ENCODE data around the gene VOPP1. TPM values are rescaled to one million over a fixed set of nuclear protein-coding genes. Genes with fewer than 3 reads are reported as not detected.
"Not testable (repeated sequence)": the region's sequence is repeated elsewhere in the genome, so short reads cannot be mapped to it uniquely, and the experiment has no call there.

The VOPP1 gene
- total RNA-seq, 2 experiments from 2014 or later, result 32.6 to 34.7 TPM

DNA sequence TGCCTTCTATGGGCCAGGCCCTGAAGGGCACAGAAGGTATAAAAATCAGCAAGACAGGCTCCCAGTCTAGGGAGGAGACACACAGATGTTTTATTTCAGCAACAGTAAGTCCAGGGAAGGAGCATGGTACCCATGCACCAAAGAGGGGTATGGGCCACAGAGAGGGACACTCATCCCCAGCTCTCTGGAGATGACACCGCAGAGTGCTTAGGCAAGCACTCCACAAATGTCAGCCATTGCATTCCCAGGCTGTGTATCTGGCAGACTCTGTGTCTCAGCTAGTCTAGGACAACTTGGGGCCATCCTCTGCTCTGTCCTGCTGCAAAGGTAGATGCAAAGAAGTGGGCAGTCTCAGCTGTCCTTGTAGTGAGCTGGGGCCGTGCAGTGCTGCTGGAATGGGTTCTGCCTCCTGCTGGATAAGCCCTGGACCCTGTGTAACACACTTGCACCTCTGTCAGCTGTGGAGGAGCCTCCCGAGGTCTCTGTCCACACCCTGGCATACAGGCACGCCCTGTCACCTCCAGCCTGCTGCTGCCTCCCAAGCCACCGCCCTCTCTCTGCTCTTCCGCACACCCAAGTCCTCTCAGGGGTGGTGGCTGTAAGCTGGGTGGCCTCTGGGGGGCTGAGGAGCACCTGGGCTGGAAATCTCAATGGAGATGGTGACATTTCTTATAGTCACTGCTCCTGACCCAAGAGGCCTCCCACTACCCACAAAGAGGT, 57.6 kb downstream of the VOPP1 start:
- DNase-seq (no peak), ATAC-seq (no peak)
- H3K4me3 Mint-ChIP-seq, result no peak overlapping the region
- TF ChIP-seq, protein P1, sequence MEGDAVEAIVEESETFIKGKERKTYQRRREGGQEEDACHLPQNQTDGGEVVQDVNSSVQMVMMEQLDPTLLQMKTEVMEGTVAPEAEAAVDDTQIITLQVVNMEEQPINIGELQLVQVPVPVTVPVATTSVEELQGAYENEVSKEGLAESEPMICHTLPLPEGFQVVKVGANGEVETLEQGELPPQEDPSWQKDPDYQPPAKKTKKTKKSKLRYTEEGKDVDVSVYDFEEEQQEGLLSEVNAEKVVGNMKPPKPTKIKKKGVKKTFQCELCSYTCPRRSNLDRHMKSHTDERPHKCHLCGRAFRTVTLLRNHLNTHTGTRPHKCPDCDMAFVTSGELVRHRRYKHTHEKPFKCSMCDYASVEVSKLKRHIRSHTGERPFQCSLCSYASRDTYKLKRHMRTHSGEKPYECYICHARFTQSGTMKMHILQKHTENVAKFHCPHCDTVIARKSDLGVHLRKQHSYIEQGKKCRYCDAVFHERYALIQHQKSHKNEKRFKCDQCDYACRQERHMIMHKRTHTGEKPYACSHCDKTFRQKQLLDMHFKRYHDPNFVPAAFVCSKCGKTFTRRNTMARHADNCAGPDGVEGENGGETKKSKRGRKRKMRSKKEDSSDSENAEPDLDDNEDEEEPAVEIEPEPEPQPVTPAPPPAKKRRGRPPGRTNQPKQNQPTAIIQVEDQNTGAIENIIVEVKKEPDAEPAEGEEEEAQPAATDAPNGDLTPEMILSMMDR (IDR thresholded peaks at IDR 0.05), result no peak
- POLR2A ChIA-PET, result interaction anchor here (0.6 to 1.0 kb wide), 2 partner anchors 16 to 19 kb away, joined by 3 read pairs; no protein-coding TSS in a partner anchor
- intact Hi-C loops (cut with micrococcal nuclease), result no loop called here
- CTCF ChIA-PET, result interaction anchor here (1.1 to 2.7 kb wide), 4 partner anchors 8 to 69 kb away, joined by 3 to 7 read pairs (median 4); no protein-coding TSS in a partner anchor
- H3K27me3 Mint-ChIP-seq, result no peaks in the 10 kb centered on the region
- H3K36me3 Mint-ChIP-seq (ENCODE audit: low read depth), result peaks cover 19% of the 10 kb centered on the region
- H3K9me3 Mint-ChIP-seq, result no peaks in the 10 kb centered on the region
- H3K27ac Mint-ChIP-seq, result no peak overlapping the region
- peaks cover 39% of the 10 kb centered on the region for H3K4me1 Mint-ChIP-seq (ENCODE audit: low read depth)

DNA sequence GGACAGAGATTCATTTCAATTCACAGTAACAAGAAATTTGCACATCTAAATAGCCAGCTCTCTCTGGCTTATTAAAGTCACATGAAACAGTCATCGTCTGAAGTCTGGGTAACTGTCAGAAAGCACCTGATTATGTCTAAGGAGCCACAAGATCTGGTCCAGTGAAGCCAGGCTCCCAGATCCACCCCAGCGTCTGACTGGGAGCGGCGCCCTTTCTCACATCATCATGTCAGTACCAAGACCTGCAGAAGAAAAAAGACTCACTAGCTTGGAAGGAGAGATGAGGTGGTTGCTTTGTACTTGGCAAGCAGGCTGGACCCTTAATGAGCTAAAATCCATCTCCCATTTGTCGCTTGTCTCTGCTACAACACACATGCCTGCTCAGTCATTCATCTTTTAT, 58.4 kb downstream of the VOPP1 start:
- ChIA-PET CTCF (interaction anchor here (1.1 kb wide), 1 partner anchor 68 kb away, joined by 3 read pairs; no protein-coding TSS in a partner anchor), POLR2A (no interaction called here)
- Mint-ChIP-seq H3K36me3 (ENCODE audit: low read depth) (peaks cover 15% of the 10 kb centered on the region), H3K27ac (no peak overlapping the region), H3K4me1 (ENCODE audit: low read depth) (peaks cover 46% of the 10 kb centered on the region), H3K27me3 (no peaks in the 10 kb centered on the region), H3K4me3 (no peak overlapping the region), H3K9me3 (no peaks in the 10 kb centered on the region)
- ATAC-seq, result no peak
- DNase-seq, result no peak
- intact Hi-C loops (cut with micrococcal nuclease), result no loop called here
- TF ChIP-seq, protein P1 (IDR thresholded peaks at IDR 0.05), result no peak

DNA sequence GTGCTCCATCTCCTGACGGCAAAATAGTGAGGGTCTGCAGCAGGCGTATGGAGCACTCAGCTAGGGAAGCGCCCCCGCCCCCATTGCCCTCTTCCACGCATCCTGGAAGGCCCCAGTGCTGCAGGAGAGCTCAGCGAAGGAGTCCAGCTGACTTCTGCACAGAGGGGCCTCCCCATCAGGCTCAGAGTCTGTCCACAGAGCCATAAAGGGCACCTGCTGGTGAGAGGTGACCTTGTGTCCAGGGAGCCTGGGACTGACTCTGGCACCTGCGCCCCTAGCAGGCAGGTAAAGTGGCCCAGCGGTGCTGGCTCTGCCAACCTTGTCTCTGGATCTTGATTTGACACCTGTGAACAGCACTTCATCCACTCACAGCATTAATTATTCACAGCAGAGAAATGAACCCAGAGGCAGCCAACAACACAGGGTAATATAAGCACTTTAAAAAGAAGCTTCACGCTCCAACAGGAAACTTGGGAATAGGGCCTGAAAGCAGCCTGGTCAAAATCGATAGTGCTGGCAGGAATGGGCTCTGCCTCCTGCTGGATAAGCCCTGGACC, 59.6 kb downstream of the VOPP1 start:
- DNase-seq, result no peak
- CTCF ChIA-PET, result no interaction called here

DNA sequence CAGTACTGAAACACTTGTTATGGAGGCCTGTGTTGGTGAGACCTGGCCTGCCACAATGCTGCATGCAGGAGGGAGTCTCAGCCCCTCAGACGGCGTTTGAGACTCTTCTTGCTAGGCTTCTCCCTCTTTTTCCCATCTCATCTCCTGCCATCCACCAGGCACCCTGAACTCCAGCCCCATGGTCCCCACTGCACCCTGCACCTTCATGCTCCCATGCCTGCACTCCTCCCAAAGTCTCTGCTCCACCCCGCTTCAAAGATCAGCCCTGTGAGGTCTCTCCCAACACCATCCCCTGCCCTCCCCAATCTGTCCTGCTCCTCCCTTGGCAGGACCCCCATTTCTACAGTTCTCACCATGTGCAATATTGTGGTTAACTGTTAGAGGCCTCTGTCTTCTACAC, 61.7 kb downstream of the VOPP1 start:
- no peak for DNase-seq
- TF ChIP-seq, protein P1 (IDR thresholded peaks at IDR 0.05), result no peak
- intact Hi-C loops (cut with micrococcal nuclease), result no loop called here
- ChIA-PET CTCF (no interaction called here), POLR2A (no interaction called here)
- no peak overlapping the region for H3K27ac Mint-ChIP-seq
- no peaks in the 10 kb centered on the region for H3K9me3 Mint-ChIP-seq
- H3K4me1 Mint-ChIP-seq (ENCODE audit: low read depth), result peaks cover 48% of the 10 kb centered on the region
- no peak overlapping the region for H3K4me3 Mint-ChIP-seq
- no peak for ATAC-seq
- H3K36me3 Mint-ChIP-seq (ENCODE audit: low read depth), result peaks cover 9% of the 10 kb centered on the region
- H3K27me3 Mint-ChIP-seq, result no peaks in the 10 kb centered on the region

More for the DNA sequence above, 59.6 kb downstream of the VOPP1 start:
- intact Hi-C loops (cut with micrococcal nuclease), result no loop called here
- TF ChIP-seq, protein P1 (IDR thresholded peaks at IDR 0.05), result no peak
- peaks cover 6% of the 10 kb centered on the region for H3K36me3 Mint-ChIP-seq (ENCODE audit: low read depth)
- H3K27ac Mint-ChIP-seq, result no peak overlapping the region
- ATAC-seq, result no peak
- peaks cover 50% of the 10 kb centered on the region for H3K4me1 Mint-ChIP-seq (ENCODE audit: low read depth)
- H3K27me3 Mint-ChIP-seq, result no peaks in the 10 kb centered on the region
- POLR2A ChIA-PET, result no interaction called here
- H3K4me3 Mint-ChIP-seq, result no peak overlapping the region
- no peaks in the 10 kb centered on the region for H3K9me3 Mint-ChIP-seq

DNA sequence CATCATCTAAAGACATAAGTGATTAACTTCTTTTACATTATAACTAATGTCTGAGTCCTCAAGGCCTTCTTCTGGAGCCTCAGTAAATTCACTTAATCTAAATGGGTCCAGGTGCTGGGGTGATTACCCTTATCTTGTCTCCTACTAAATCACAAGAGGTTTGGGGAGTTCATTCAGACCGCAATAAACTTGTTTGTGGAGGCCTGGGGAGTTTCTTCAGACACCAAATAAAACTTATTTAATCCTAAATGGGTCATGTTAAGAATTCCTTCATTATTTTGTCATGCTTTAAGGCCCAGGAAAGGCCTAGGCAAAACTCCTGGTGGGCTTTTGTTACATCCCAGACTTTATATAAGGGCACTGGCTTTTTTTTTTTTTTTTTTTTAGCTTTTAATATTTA, 62.1 kb downstream of the VOPP1 start:
- H3K27ac Mint-ChIP-seq; intact Hi-C loops (cut with micrococcal nuclease); CTCF ChIA-PET; H3K27me3 Mint-ChIP-seq; H3K4me3 Mint-ChIP-seq; ATAC-seq; H3K9me3 Mint-ChIP-seq; DNase-seq; POLR2A ChIA-PET; H3K36me3 Mint-ChIP-seq (ENCODE audit: low read depth): not testable (repeated sequence)
- peaks cover 49% of the 10 kb centered on the region for H3K4me1 Mint-ChIP-seq (ENCODE audit: low read depth)
